GM21381 (cell line): ENCODE data around the gene ARRB1.

Experiments
- ATAC-seq: cut with Tn5 transposase; IDR thresholded peaks from one replicate; pipeline ENCODE4 v1.9.1; 2021; ENCODE audit warnings: mild to moderate bottlenecking, moderate library complexity; ENCODE audit not compliant: unreplicated experiment

The ARRB1 gene

GRCh38 chr11:75302371-75302770, 49.1 kb downstream of the ARRB1 start:
- no peak for ATAC-seq

- no peak for ATAC-seq
Measured at GRCh38 chr11:75301601-75302345, 49.7 kb downstream of the ARRB1 start.

- ATAC-seq: no peak
Measured at GRCh38 chr11:75301131-75301530, 50.3 kb downstream of the ARRB1 start.

GRCh38 chr11:75298976-75299260, 52.5 kb downstream of the ARRB1 start:
- no peak for ATAC-seq

GRCh38 chr11:75298191-75298975, 53.1 kb downstream of the ARRB1 start:
- ATAC-seq: no peak

- no peak for ATAC-seq
Measured at GRCh38 chr11:75293903-75294302, 57.6 kb downstream of the ARRB1 start.

GRCh38 chr11:75292943-75293342, 58.5 kb downstream of the ARRB1 start:
- no peak for ATAC-seq

- no peak for ATAC-seq
Measured at GRCh38 chr11:75291741-75292140, 59.7 kb downstream of the ARRB1 start.

GRCh38 chr11:75289919-75290318, 61.5 kb downstream of the ARRB1 start:
- ATAC-seq: no peak

GRCh38 chr11:75289511-75289760, 62.0 kb downstream of the ARRB1 start:
- ATAC-seq: no peak

- ATAC-seq: no peak
Measured at GRCh38 chr11:75287579-75287978, 63.9 kb downstream of the ARRB1 start.

GRCh38 chr11:75286826-75287465, 64.5 kb downstream of the ARRB1 start:
- no peak for ATAC-seq

GRCh38 chr11:75285776-75286360, 65.6 kb downstream of the ARRB1 start:
- no peak for ATAC-seq

- ATAC-seq: no peak
Measured at GRCh38 chr11:75283391-75283931, 68.0 kb downstream of the ARRB1 start.

- ATAC-seq: no peak
Measured at GRCh38 chr11:75281469-75282095, 69.9 kb downstream of the ARRB1 start.

GRCh38 chr11:75280770-75281468, 70.5 kb downstream of the ARRB1 start:
- no peak for ATAC-seq

- no peak for ATAC-seq
Measured at GRCh38 chr11:75280227-75280701, 71.2 kb downstream of the ARRB1 start.

GRCh38 chr11:75279273-75279672, 72.2 kb downstream of the ARRB1 start:
- no peak for ATAC-seq

- ATAC-seq: no peak
Measured at GRCh38 chr11:75277991-75278790, 73.3 kb downstream of the ARRB1 start.
